ENCODE measurements around the gene CTSZ. TPM values are rescaled to one million over a fixed set of nuclear protein-coding genes. Genes with fewer than 3 reads are reported as not detected.

The CTSZ gene
- total RNA-seq, 1 experiment from 2014 or later, result 26.3 TPM

- ChIA-PET POLR2A (no interaction called here), CTCF (no interaction called here)
- Mint-ChIP-seq H3K4me1 (peaks cover 19% of the 10 kb centered on the region), H3K27me3 (ENCODE audit: low read depth) (no peaks in the 10 kb centered on the region), H3K4me3 (no peak overlapping the region), H3K36me3 (peaks cover 54% of the 10 kb centered on the region), H3K9me3 (no peaks in the 10 kb centered on the region), H3K27ac (no peak overlapping the region)
- no peak for DNase-seq (ENCODE audit: low spot score)
- no peak for TF ChIP-seq ZNF219 (CRISPR knock-in tag; IDR thresholded peaks at IDR 0.05; ENCODE audit: borderline replicate concordance)
- no peak for TF ChIP-seq GTF2I (CRISPR knock-in tag; conservative IDR thresholded peaks at IDR 0.05)
- TF ChIP-seq ZBTB43 (CRISPR knock-in tag; IDR thresholded peaks at IDR 0.05), result no peak
- TF ChIP-seq ZNF396 (CRISPR knock-in tag; IDR thresholded peaks at IDR 0.05; ENCODE audit: borderline replicate concordance), result no peak
- TF ChIP-seq ZNF281 (CRISPR knock-in tag; IDR thresholded peaks at IDR 0.05), result no peak
- no peak for TF ChIP-seq ZNF425 (CRISPR knock-in tag; conservative IDR thresholded peaks at IDR 0.05)
- TF ChIP-seq FOXJ3 (CRISPR knock-in tag; IDR thresholded peaks at IDR 0.05; ENCODE audit: borderline replicate concordance), result no peak
- no peak for TF ChIP-seq TEAD4 (CRISPR knock-in tag; IDR thresholded peaks at IDR 0.05)
- no peak for TF ChIP-seq ELF4 (CRISPR knock-in tag; IDR thresholded peaks at IDR 0.05; ENCODE audit: low read depth)
- TF ChIP-seq PRDM15 (CRISPR knock-in tag; IDR thresholded peaks at IDR 0.05), result no peak
- no peak for TF ChIP-seq ZNF423 (CRISPR knock-in tag; IDR thresholded peaks at IDR 0.05)
- TF ChIP-seq, protein P1, sequence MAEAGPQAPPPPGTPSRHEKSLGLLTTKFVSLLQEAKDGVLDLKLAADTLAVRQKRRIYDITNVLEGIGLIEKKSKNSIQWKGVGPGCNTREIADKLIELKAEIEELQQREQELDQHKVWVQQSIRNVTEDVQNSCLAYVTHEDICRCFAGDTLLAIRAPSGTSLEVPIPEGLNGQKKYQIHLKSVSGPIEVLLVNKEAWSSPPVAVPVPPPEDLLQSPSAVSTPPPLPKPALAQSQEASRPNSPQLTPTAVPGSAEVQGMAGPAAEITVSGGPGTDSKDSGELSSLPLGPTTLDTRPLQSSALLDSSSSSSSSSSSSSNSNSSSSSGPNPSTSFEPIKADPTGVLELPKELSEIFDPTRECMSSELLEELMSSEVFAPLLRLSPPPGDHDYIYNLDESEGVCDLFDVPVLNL (CRISPR knock-in tag; IDR thresholded peaks at IDR 0.05; ENCODE audit: borderline replicate concordance, low read depth), result no peak
- TF ChIP-seq, protein P2, sequence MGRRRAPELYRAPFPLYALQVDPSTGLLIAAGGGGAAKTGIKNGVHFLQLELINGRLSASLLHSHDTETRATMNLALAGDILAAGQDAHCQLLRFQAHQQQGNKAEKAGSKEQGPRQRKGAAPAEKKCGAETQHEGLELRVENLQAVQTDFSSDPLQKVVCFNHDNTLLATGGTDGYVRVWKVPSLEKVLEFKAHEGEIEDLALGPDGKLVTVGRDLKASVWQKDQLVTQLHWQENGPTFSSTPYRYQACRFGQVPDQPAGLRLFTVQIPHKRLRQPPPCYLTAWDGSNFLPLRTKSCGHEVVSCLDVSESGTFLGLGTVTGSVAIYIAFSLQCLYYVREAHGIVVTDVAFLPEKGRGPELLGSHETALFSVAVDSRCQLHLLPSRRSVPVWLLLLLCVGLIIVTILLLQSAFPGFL (CRISPR knock-in tag; IDR thresholded peaks at IDR 0.05; ENCODE audit: borderline replicate concordance), result no peak
- TF ChIP-seq ETV6 (CRISPR knock-in tag; IDR thresholded peaks at IDR 0.05), result no peak
- TF ChIP-seq ZNF232 (CRISPR knock-in tag; IDR thresholded peaks at IDR 0.05), result no peak
- TF ChIP-seq, protein P3, sequence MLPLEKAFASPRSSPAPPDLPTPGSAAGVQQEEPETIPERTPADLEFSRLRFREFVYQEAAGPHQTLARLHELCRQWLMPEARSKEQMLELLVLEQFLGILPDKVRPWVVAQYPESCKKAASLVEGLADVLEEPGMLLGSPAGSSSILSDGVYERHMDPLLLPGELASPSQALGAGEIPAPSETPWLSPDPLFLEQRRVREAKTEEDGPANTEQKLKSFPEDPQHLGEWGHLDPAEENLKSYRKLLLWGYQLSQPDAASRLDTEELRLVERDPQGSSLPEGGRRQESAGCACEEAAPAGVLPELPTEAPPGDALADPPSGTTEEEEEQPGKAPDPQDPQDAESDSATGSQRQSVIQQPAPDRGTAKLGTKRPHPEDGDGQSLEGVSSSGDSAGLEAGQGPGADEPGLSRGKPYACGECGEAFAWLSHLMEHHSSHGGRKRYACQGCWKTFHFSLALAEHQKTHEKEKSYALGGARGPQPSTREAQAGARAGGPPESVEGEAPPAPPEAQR (CRISPR knock-in tag; IDR thresholded peaks at IDR 0.05), result no peak
- no peak for TF ChIP-seq TP53 (CRISPR knock-in tag; IDR thresholded peaks at IDR 0.05)
- no peak for TF ChIP-seq FOXK1 (CRISPR knock-in tag; IDR thresholded peaks at IDR 0.05)
- no peak for TF ChIP-seq SP1 (CRISPR knock-in tag; conservative IDR thresholded peaks at IDR 0.05)
- no peak for TF ChIP-seq IRF2 (CRISPR knock-in tag; IDR thresholded peaks at IDR 0.05; ENCODE audit: borderline replicate concordance, low read depth)
- ATAC-seq, result no peak
Measured at GRCh38 chr20:58986286-58986967, 20.6 kb downstream of the CTSZ start.
